GM21619 (cell line): ENCODE results near the gene ETV1.

Experiments
- ATAC-seq: cut with Tn5 transposase; IDR thresholded peaks from one replicate; pipeline ENCODE4 v1.9.1; 2021; ENCODE audit not compliant: unreplicated experiment

ETV1 gene

GRCh38 chr7:13987395-13987794, 2.1 kb downstream of the ETV1 start:
- no peak for ATAC-seq

- no peak for ATAC-seq
Measured at GRCh38 chr7:13986208-13986607, 3.3 kb downstream of the ETV1 start.

- no peak for ATAC-seq
Measured at GRCh38 chr7:13984831-13985685, 4.4 kb downstream of the ETV1 start.

GRCh38 chr7:13984061-13984460, 5.4 kb downstream of the ETV1 start:
- no peak for ATAC-seq

GRCh38 chr7:13982940-13983677, 6.4 kb downstream of the ETV1 start:
- ATAC-seq, result no peak

GRCh38 chr7:13981070-13981469, 8.4 kb downstream of the ETV1 start:
- no peak for ATAC-seq

- no peak for ATAC-seq
Measured at GRCh38 chr7:13980474-13980873, 9.0 kb downstream of the ETV1 start.

- ATAC-seq, result no peak
Measured at GRCh38 chr7:13979671-13980435, 9.6 kb downstream of the ETV1 start.

GRCh38 chr7:13976594-13976993, 12.9 kb downstream of the ETV1 start:
- ATAC-seq, result no peak

- no peak for ATAC-seq
Measured at GRCh38 chr7:13965077-13965476, 24.4 kb downstream of the ETV1 start.

- ATAC-seq, result no peak
Measured at GRCh38 chr7:13963925-13964324, 25.5 kb downstream of the ETV1 start.

- no peak for ATAC-seq
Measured at GRCh38 chr7:13955494-13955893, 34.0 kb downstream of the ETV1 start.

- ATAC-seq, result no peak
Measured at GRCh38 chr7:13953368-13953767, 36.1 kb downstream of the ETV1 start.

- no peak for ATAC-seq
Measured at GRCh38 chr7:13952921-13953320, 36.5 kb downstream of the ETV1 start.

- no peak for ATAC-seq
Measured at GRCh38 chr7:13949939-13950338, 39.5 kb downstream of the ETV1 start.

- ATAC-seq, result no peak
Measured at GRCh38 chr7:13949445-13949844, 40.0 kb downstream of the ETV1 start.

- no peak for ATAC-seq
Measured at GRCh38 chr7:13948019-13948801, 41.3 kb downstream of the ETV1 start.

GRCh38 chr7:13947535-13947934, 41.9 kb downstream of the ETV1 start:
- no peak for ATAC-seq

- no peak for ATAC-seq
Measured at GRCh38 chr7:13946181-13946580, 43.3 kb downstream of the ETV1 start.

- no peak for ATAC-seq
Measured at GRCh38 chr7:13945670-13946069, 43.8 kb downstream of the ETV1 start.

- ATAC-seq, result no peak
Measured at GRCh38 chr7:13933536-13933935, 55.9 kb downstream of the ETV1 start.
